ENCODE results near the gene BLVRB. TPM values are rescaled to one million over a fixed set of nuclear protein-coding genes. Genes with fewer than 3 reads are reported as not detected.

Gene BLVRB
- total RNA-seq, 1 donor from 2014 or later, result 123 TPM

DNA sequence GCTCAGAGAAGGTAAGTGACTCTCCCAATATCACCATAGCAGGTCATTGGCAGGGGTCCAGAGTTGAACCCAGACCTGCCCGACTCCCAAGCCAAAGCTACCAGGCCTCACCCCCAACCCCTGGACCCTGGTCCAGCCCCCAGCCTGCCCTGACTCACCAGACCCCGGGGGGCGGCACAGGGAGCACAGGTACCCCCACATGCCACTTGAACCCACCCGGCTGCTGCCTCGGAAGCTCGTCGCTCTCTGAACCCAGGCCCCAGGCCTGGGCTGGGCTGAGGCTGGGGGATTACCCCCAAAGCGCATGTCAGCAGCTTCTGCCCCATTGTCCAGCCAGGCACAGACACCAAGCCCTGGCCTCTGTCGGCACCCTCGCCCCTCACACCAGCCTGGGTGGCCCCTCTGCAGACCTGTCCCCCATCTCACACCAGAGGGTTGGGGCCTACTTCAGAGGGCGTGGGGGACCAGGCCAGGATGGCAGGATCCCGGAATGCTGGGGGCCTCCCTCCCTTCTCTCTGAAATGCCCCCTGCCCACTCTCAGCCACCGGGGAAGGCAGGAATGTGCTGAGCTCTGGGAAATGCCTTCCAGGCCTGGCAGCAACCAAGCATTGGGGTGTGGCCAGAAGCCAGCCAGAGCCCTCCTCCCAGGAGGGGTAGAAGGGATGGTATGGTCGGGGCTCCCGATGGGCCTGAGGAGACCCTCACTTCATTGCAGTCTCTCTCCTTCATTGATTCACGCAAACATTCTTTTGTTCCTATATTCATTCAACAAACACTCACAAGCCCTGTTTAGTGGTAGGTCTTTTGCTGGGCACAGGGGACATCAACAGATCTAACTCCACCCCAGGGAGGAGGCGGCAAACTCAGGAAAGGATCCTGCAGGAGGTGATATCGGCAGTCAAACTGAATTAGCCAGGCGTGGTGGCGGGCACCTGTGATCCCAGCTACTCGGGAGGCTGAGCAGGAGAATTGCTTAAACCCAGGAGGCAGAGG lies 50.7 kb downstream of the BLVRB start:
- H3K27ac ChIP-seq, result peak overlapping the region; percentile 21

DNA sequence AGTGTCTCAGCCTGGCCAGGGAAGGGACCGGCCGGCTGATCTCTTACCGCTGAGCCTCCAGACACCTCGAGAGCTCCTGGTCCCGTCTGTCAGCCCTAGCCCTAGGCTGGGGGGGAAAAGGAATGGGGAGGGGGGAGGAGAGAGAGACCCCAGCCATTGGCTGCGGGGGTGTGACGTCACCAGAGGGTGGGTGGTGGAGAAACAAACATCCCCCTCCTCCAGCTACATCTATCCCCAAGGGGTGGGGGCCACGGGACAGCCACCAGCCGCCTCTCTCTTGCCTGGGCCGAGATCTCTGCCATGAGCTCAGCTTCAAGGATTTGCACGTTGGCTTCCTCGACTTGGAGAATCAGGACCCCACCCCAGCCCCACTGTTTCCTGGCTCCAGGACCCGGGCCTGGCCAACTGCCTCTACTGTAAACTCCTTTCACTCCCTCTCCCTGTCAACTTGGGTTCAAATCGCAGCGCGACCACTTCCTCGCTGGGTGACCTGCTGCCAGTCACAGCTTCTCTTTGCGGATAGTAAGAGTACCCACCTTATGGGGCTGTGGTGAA lies 52.2 kb downstream of the BLVRB start, which contains the start of gene PRX:
Gene PRX, minus strand, starts transcription at position 88 of the 555 bp plus-strand sequence. CDS start 5,446 bp downstream, outside the sequence.
- TF ChIP-seq, protein P1, sequence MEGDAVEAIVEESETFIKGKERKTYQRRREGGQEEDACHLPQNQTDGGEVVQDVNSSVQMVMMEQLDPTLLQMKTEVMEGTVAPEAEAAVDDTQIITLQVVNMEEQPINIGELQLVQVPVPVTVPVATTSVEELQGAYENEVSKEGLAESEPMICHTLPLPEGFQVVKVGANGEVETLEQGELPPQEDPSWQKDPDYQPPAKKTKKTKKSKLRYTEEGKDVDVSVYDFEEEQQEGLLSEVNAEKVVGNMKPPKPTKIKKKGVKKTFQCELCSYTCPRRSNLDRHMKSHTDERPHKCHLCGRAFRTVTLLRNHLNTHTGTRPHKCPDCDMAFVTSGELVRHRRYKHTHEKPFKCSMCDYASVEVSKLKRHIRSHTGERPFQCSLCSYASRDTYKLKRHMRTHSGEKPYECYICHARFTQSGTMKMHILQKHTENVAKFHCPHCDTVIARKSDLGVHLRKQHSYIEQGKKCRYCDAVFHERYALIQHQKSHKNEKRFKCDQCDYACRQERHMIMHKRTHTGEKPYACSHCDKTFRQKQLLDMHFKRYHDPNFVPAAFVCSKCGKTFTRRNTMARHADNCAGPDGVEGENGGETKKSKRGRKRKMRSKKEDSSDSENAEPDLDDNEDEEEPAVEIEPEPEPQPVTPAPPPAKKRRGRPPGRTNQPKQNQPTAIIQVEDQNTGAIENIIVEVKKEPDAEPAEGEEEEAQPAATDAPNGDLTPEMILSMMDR (IDR thresholded peaks at IDR 0.05), result no peak
- no peaks in the 10 kb centered on the region for H3K27me3 ChIP-seq (ENCODE audit: low read depth)
- H3K27ac ChIP-seq, result peak within 1 kb of the TSS; percentile 77
- H3K36me3 ChIP-seq, result no peaks in the 10 kb centered on the region
- DNase-seq (no peak), ATAC-seq (peak in 1 of 2 donors; percentile 20)
- intact Hi-C loops (cut with DNase I), result no loop called here
- H3K9me3 ChIP-seq, result no peaks in the 10 kb centered on the region
- H3K4me1 ChIP-seq, result peaks cover 43% of the 10 kb centered on the region
- peak within 1 kb of the TSS; percentile 50 for H3K4me3 ChIP-seq

More for the DNA sequence above, 50.7 kb downstream of the BLVRB start:
- TF ChIP-seq, protein P1 (IDR thresholded peaks at IDR 0.05), result no peak
- intact Hi-C loops (cut with DNase I), result no loop called here
- DNase-seq (no peak), ATAC-seq (no peak)
- H3K27me3 ChIP-seq (ENCODE audit: low read depth), result no peaks in the 10 kb centered on the region
- H3K36me3 ChIP-seq, result no peaks in the 10 kb centered on the region
- H3K4me1 ChIP-seq, result peaks cover 50% of the 10 kb centered on the region
- H3K4me3 ChIP-seq, result no peak overlapping the region
- H3K9me3 ChIP-seq, result no peaks in the 10 kb centered on the region

DNA sequence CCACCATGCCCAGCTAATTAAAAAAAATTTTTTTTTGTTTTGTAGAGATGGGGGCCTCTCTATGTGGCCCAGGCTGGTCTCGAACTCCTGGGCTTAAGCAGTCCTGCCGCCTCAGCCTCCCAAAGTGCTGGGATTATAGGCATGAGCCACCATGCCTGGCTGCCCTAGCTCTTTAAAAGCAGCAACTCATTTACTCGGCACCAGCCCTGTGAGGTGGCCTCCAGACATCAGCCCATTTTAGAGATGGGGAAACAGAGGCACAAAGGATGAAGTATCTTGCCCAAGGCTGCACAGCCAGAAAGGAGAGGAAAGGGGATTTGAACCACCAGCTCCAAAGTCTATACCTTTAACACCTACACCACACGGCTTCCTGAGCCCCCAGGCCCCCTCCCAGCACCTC lies 52.7 kb downstream of the BLVRB start:
- H3K27ac ChIP-seq, result peak overlapping the region; percentile 77
- DNase-seq, result no peak
- peak overlapping the region; percentile 50 for H3K4me3 ChIP-seq
- no peak for ATAC-seq
- H3K27me3 ChIP-seq (ENCODE audit: low read depth), result no peaks in the 10 kb centered on the region
- no peaks in the 10 kb centered on the region for H3K36me3 ChIP-seq
- peaks cover 46% of the 10 kb centered on the region for H3K4me1 ChIP-seq
- intact Hi-C loops (cut with DNase I), result no loop called here
- TF ChIP-seq, protein P1 (IDR thresholded peaks at IDR 0.05), result no peak
- H3K9me3 ChIP-seq, result no peaks in the 10 kb centered on the region

DNA sequence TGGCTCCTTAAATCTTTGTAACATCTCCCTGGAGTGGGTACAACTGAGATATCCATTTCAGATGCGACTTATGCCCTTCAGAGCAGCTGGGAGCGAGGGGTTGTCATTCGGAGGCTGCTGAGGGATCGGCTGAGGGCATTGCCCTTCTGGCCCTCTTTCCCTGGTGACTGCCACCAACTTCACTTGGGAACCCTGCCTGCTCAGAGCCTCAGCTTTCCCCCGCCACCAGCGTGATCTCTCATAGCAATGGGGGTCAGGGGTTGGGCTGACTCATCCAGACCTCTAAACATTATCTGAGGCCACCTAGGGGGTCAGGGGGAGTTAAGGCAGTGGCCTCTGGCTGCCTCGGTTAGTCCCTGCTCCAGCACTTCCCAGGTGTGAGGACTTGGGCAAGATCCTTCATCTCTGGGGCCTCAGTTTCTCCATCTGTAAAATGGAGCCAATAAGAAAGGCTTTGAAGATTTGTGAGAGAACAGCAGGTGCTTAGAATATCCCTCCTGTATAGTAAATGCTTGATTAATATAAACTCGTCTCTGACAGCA lies 53.5 kb downstream of the BLVRB start:
- ATAC-seq (no peak), DNase-seq (no peak)
- Histone ChIP-seq H3K36me3 (no peaks in the 10 kb centered on the region), H3K4me1 (peaks cover 43% of the 10 kb centered on the region), H3K27me3 (ENCODE audit: low read depth) (no peaks in the 10 kb centered on the region), H3K27ac (peak overlapping the region; percentile 77), H3K4me3 (peak overlapping the region; percentile 50), H3K9me3 (no peaks in the 10 kb centered on the region)
- intact Hi-C loops (cut with DNase I), result no loop called here
- TF ChIP-seq, protein P1 (IDR thresholded peaks at IDR 0.05), result no peak

DNA sequence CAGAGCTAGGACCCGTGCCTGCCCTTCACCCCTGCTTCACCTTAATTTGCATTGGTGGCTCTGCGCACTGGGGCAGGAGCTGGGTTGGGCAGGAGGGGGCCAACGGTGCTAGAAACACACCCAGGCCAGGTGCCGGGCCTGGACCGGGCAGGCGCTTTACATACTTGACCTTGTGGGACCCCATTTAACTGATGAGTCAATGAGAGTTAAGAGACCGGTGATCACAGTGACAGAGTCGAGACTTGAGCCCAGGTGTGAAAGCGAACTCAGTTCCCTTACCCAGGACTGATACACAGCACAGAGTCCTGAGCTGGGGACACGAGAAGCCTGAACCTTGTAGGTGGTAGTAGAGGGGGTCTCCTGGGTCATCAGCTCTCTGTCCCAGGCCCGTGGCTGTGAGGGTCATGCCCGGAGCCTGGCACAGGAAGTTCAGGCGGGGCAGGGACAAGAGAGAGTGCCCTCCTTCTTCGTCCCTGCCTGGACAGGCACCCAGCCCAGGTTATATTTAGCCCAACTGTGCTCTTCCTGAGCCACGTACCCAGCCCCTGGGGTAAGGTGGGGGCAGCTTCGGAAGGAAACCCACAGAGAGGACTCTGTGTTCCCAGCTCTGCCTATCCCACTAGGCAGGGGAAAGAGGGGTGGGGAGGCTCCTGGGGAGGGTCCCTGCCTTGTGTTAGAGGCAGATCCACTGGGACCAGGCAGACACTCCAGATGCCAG lies 54.3 kb downstream of the BLVRB start:
- peak; percentile 48 to 54 for ATAC-seq
- Histone ChIP-seq H3K9me3 (no peaks in the 10 kb centered on the region), H3K27ac (peak overlapping the region; percentile 77), H3K36me3 (no peaks in the 10 kb centered on the region), H3K27me3 (ENCODE audit: low read depth) (no peaks in the 10 kb centered on the region), H3K4me3 (peak overlapping the region; percentile 50), H3K4me1 (peaks cover 37% of the 10 kb centered on the region)
- TF ChIP-seq, protein P1 (IDR thresholded peaks at IDR 0.05), result no peak
- no peak for DNase-seq
- intact Hi-C loops (cut with DNase I), result no loop called here
